Measurements from ENCODE around the gene CEACAM21.

The CEACAM21 gene

GRCh38 chr19:41621654-41622053 lies 45.7 kb downstream of the CEACAM21 start:
- DNase-seq, result no peak

DNA sequence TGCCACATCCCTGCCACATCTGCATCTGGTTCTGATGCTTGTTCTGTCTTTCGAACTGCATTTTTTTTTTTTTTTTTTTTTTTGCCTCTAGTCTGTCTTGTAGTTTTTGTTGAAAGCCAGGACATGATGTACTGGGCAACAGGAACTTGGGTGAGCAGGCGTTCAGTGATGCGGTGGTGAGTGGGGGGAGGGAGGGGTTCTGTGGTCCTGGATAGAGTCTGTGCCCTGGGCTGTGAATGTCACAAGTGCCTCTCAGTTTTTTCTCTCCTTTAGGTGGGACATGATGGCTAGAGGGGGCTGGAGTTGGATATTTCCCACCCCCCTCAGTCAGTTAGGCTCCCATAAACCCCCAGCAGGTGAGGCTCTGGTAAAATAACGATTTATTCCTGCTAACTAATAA lies 47.4 kb downstream of the CEACAM21 start:
- DNase-seq, result no peak

DNA sequence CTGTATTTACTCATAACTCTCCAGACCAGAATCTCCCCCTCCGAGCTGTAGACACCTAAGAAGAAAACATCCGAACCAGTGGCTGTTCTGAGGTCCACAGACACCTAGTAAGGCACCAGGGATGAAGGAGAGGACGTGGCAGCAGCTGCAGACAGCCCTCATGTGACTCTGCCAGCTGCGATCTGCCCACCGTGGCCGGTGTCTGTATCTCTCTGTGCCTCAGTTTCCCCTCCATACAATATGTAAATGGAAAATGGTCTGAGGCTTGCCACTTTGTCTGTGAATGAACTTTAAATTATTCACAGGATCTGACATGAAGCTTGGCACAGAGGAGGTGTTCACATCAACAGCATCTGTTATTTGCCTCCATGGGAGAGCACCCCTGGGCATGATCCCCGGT lies 48.5 kb downstream of the CEACAM21 start:
- DNase-seq, result no peak

DNA sequence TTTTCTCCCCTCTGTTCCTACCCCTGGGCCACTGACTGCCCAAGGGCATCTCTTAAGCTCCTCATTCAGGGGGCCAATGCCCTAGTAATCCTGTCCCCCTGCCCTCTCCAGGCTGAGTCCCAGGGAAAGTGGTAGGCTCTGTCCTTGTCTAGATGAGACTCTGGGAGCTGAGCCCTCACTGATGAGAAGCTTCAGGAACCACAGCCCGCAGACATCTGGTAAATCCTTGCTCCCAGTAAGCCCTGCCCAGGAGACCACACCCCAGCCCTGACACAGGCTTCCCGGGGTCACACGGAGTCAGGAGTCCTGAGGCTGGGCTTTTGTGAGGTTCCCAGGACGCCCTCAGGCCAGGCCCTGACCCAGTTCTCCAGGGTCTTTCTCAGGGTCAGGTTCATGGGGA lies 49.0 kb downstream of the CEACAM21 start:
- no peak for DNase-seq

DNA sequence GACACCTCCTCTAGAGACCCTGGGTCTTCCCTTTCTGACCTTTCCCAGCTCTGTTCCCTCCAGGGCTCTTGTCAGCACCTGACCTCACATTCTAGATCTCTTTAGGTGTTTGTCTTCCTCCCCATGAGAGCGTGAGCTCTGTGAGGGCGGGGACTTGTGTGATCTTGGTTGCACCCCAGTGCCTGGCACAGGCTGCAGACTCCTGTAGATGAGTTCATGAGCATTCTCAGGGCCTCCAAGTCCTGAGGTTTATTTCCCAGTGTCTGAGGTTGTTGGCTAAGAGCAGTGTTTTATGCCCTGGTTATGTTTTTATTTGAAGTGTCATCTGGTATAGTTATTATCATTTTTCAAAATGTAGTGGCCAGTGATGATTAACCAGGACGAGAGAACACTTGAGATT lies 50.3 kb downstream of the CEACAM21 start:
- DNase-seq, result no peak

DNA sequence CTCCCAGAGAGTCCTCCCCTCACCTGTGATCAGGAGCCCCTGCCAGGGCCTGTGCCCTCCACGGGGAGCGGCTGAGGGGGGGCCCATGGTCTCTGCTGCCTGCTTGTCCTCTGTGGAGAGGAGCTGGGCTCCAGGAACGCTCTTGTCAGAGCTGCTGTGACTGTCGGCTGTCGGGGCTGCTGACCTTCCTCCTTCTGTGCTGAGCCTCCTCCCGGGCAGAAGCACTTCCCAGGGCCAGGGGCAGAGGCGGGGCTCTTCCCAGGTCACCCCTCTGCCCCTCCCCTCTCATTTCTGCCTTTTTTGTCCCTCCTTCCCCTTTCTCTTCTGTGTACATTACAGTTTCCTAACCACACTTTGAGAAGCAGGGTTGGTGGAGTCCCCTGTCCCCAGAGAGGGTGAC lies 50.9 kb downstream of the CEACAM21 start, which contains the start of gene CEACAM4:
Gene CEACAM4, minus strand, starts transcription at position 198 of the 400 bp plus-strand sequence. Its CDS starts 111 bp downstream, at position 87.
- DNase-seq, result no peak

GRCh38 chr19:41627966-41628675 lies 52.2 kb downstream of the CEACAM21 start:
- DNase-seq, result no peak

Measured in NCI-H1105 (cell line).